HTERT RPE-1 (cell line): ENCODE results near the gene CNN2.

Experiments used
- in situ Hi-C: fragments of 300-500 bp; cut with MboI; formaldehyde crosslinking; loops from 4 replicates; pipeline ENCODE4 v1.14.3; 2020; ENCODE audit warnings: low sequenced_read_pairs

Gene CNN2

GRCh38 chr19:1026783-1027649 is 608 bp downstream of the CNN2 start:
- in situ Hi-C loops: no loop called here

GRCh38 chr19:1027650-1028061 is 1.2 kb downstream of the CNN2 start:
- in situ Hi-C loops: no loop called here

- in situ Hi-C loops: no loop called here
These were observed 1.9 kb downstream of the CNN2 start for GRCh38 chr19:1028062-1028926.

GRCh38 chr19:1032264-1032867 is 6.0 kb downstream of the CNN2 start:
- in situ Hi-C loops: no loop called here

- in situ Hi-C loops: no loop called here
These were observed 9.7 kb downstream of the CNN2 start for GRCh38 chr19:1035998-1036621.

- in situ Hi-C loops: no loop called here
These were observed 11.2 kb downstream of the CNN2 start for GRCh38 chr19:1037621-1038064.

GRCh38 chr19:1038978-1039645 is 12.7 kb downstream of the CNN2 start:
- in situ Hi-C loops: no loop called here

- in situ Hi-C loops: no loop called here
These were observed 13.5 kb downstream of the CNN2 start, which contains the start of gene ABCA7 for GRCh38 chr19:1039646-1040475. Gene ABCA7, plus strand, starts transcription at chr19:1040107. Its CDS starts 1,255 bp downstream, at chr19:1041362.

GRCh38 chr19:1040476-1041271 is 14.3 kb downstream of the CNN2 start:
- in situ Hi-C loops: no loop called here

- in situ Hi-C loops: no loop called here
These were observed 14.9 kb downstream of the CNN2 start for GRCh38 chr19:1041272-1041834.

GRCh38 chr19:1041835-1042685 is 15.7 kb downstream of the CNN2 start:
- in situ Hi-C loops: no loop called here

- in situ Hi-C loops: no loop called here
These were observed 16.5 kb downstream of the CNN2 start for GRCh38 chr19:1042689-1043511.

- in situ Hi-C loops: no loop called here
These were observed 18.8 kb downstream of the CNN2 start for GRCh38 chr19:1045247-1045603.

- in situ Hi-C loops: no loop called here
These were observed 19.8 kb downstream of the CNN2 start for GRCh38 chr19:1046117-1046626.

GRCh38 chr19:1046836-1047695 is 20.7 kb downstream of the CNN2 start:
- in situ Hi-C loops: no loop called here
